H9 (cell line): Measurements from ENCODE around the gene A4GNT. TPM values are rescaled to one million over a fixed set of nuclear protein-coding genes. Genes with fewer than 3 reads are reported as not detected.
"Not testable (repeated sequence)": the region's sequence is repeated elsewhere in the genome, so short reads cannot be mapped to it uniquely, and the experiment has no call there.

Experiments
- DNase-seq: peaks from one replicate; pipeline ENCODE4 v3.0.0-alpha.2; 2017
- H2AFZ ChIP-seq: one replicate; pipeline ENCODE4 v1.6.1; 2013; ENCODE audit warnings: mild to moderate bottlenecking, low read length, control low read depth, moderate library complexity
- H2AK5ac ChIP-seq: 2 replicates; pipeline ENCODE4 v1.6.1; 2013; ENCODE audit warnings: low read length, control low read depth, mixed read lengths; ENCODE audit not compliant: insufficient read length
- H2BK120ac ChIP-seq: one replicate; pipeline ENCODE4 v1.6.1; 2013; ENCODE audit warnings: low read depth, mild to moderate bottlenecking, low read length, control low read depth, inconsistent platforms; ENCODE audit not compliant: poor library complexity, severe bottlenecking
- H2BK12ac ChIP-seq: 2 replicates; pipeline ENCODE4 v1.6.1; 2013; ENCODE audit warnings: low read length, control low read depth, mixed read lengths, low read depth; ENCODE audit not compliant: insufficient read length
- H2BK15ac ChIP-seq: 2 replicates; pipeline ENCODE4 v1.6.1; 2013; ENCODE audit warnings: low read depth, low read length, control low read depth
- H2BK20ac ChIP-seq: one replicate; pipeline ENCODE4 v1.6.1; 2013; ENCODE audit warnings: low read depth, mild to moderate bottlenecking, low read length, control low read depth, inconsistent platforms; ENCODE audit not compliant: poor library complexity, severe bottlenecking
- H2BK5ac ChIP-seq: 2 replicates; pipeline ENCODE4 v1.6.1; 2013; ENCODE audit warnings: low read length, control low read depth, mixed read lengths; ENCODE audit not compliant: insufficient read length
- H3K14ac ChIP-seq: 2 replicates; pipeline ENCODE4 v1.6.1; 2013; ENCODE audit warnings: low read length, control low read depth; ENCODE audit not compliant: insufficient read depth
- H3K18ac ChIP-seq: 2 replicates; pipeline ENCODE4 v1.6.1; 2013; ENCODE audit warnings: low read depth, mild to moderate bottlenecking, mixed read lengths, low read length, control low read depth; ENCODE audit not compliant: insufficient read length
- H3K23ac ChIP-seq: 2 replicates; pipeline ENCODE4 v1.6.1; 2013; ENCODE audit warnings: low read length, control low read depth, mixed read lengths, low read depth; ENCODE audit not compliant: insufficient read length
- H3K23me2 ChIP-seq: 2 replicates; pipeline ENCODE4 v1.6.1; 2013; ENCODE audit warnings: low read depth, mild to moderate bottlenecking, mixed read lengths, low read length, control low read depth; ENCODE audit not compliant: insufficient read length, poor library complexity, severe bottlenecking
- H3K27ac ChIP-seq: 2 replicates; pipeline ENCODE4 v1.5.1; 2013; ENCODE audit warnings: low read length, control low read depth, mixed read lengths, low read depth; ENCODE audit not compliant: insufficient read length
- H3K27me3 ChIP-seq: 2 replicates; pipeline ENCODE4 v1.6.1; 2013; ENCODE audit warnings: low read length, control low read depth, inconsistent platforms; ENCODE audit not compliant: insufficient read depth
- H3K4ac ChIP-seq: 2 replicates; pipeline ENCODE4 v1.6.1; 2013; ENCODE audit warnings: low read depth, mild to moderate bottlenecking, control low read depth, inconsistent platforms, low read length, moderate library complexity
- H3K4me1 ChIP-seq: 2 replicates; pipeline ENCODE4 v1.6.1; 2013; ENCODE audit warnings: low read length, control low read depth, inconsistent platforms; ENCODE audit not compliant: insufficient read depth
- H3K4me2 ChIP-seq: 2 replicates; pipeline ENCODE4 v1.6.1; 2013; ENCODE audit warnings: low read length, control low read depth, mixed read lengths; ENCODE audit not compliant: insufficient read length, insufficient read depth
- H3K56ac ChIP-seq: 2 replicates; pipeline ENCODE4 v1.6.1; 2013; ENCODE audit warnings: low read depth, mild to moderate bottlenecking, mixed read lengths, low read length, control low read depth; ENCODE audit not compliant: insufficient read length
- H3K79me1 ChIP-seq: 2 replicates; pipeline ENCODE4 v1.6.1; 2013; ENCODE audit warnings: low read depth, mild to moderate bottlenecking, moderate library complexity, low read length, control low read depth, inconsistent platforms; ENCODE audit not compliant: insufficient read depth, poor library complexity, severe bottlenecking
- H3K79me2 ChIP-seq: 2 replicates; pipeline ENCODE4 v1.6.1; 2013; ENCODE audit warnings: low read length, control low read depth, inconsistent platforms; ENCODE audit not compliant: insufficient read depth
- H3K9ac ChIP-seq: 2 replicates; pipeline ENCODE4 v1.6.1; 2013; ENCODE audit warnings: low read length, control low read depth, mixed read lengths; ENCODE audit not compliant: insufficient read length; ENCODE audit errors: extremely low read depth
- H3K9me3 ChIP-seq: one replicate; pipeline ENCODE4 v1.6.1; 2013; ENCODE audit warnings: low read depth, low read length, inconsistent platforms; ENCODE audit not compliant: control insufficient read depth
- H3T11ph ChIP-seq: one replicate; pipeline ENCODE4 v1.6.1; 2013; ENCODE audit warnings: mild to moderate bottlenecking, low read length, control low read depth, inconsistent platforms
- H4K20me1 ChIP-seq: one replicate; pipeline ENCODE4 v1.6.1; 2013; ENCODE audit not compliant: control insufficient read depth, insufficient read length, insufficient read depth
- H4K5ac ChIP-seq: 2 replicates; pipeline ENCODE4 v1.6.1; 2013; ENCODE audit warnings: low read depth, mild to moderate bottlenecking, mixed read lengths, low read length, control low read depth; ENCODE audit not compliant: insufficient read length
- H4K8ac ChIP-seq: replicated peaks from 2 replicates; pipeline ENCODE4 v1.6.1; 2013; ENCODE audit warnings: low read length, control low read depth, mixed read lengths, low read depth; ENCODE audit not compliant: insufficient read length
- H4K91ac ChIP-seq: 2 replicates; pipeline ENCODE4 v1.6.1; 2013; ENCODE audit warnings: low read depth, mild to moderate bottlenecking, moderate library complexity, mixed read lengths, low read length, control low read depth; ENCODE audit not compliant: insufficient read length
- H3K27ac Mint-ChIP-seq, 3 experiments: 2 replicates in 2 of 3; 3 replicates in 1 of 3; pipeline ENCODE4 v1.8.0; 2020 to 2021; ENCODE audit warnings: mixed read lengths in 3 of 3, mild to moderate bottlenecking in 1 of 3, moderate library complexity in 1 of 3
- H3K27me3 Mint-ChIP-seq: 2 replicates; pipeline ENCODE4 v1.8.0; 2021; ENCODE audit warnings: low read depth, mild to moderate bottlenecking, moderate library complexity, mixed read lengths
- H3K36me3 Mint-ChIP-seq, 3 experiments: 2 replicates in 2 of 3; 3 replicates in 1 of 3; pipeline ENCODE4 v1.8.0; 2020 to 2021; ENCODE audit warnings: low read depth in 3 of 3, mixed read lengths in 3 of 3; ENCODE audit not compliant: insufficient read depth in 1 of 3
- H3K4me1 Mint-ChIP-seq, 2 experiments: 2 replicates each; pipeline ENCODE4 v1.8.0; 2020; ENCODE audit warnings: mixed read lengths in 2 of 2
- H3K4me3 Mint-ChIP-seq, 2 experiments: 2 replicates in 1 of 2; 3 replicates in 1 of 2; pipeline ENCODE4 v1.8.0; 2020 to 2021; ENCODE audit warnings: mild to moderate bottlenecking in 2 of 2, mixed read lengths in 2 of 2, moderate library complexity in 1 of 2
- H3K9me3 Mint-ChIP-seq, 2 experiments: 2 replicates in 1 of 2; 3 replicates in 1 of 2; pipeline ENCODE4 v1.8.0; 2020; ENCODE audit warnings: mild to moderate bottlenecking in 2 of 2, mixed read lengths in 2 of 2, moderate library complexity in 1 of 2
- CTCF ChIP-seq: fragments of 200-600 bp; sonication (generic); conservative IDR thresholded peaks from 3 replicates; pipeline ENCODE4 v1.8.0; 2021; ENCODE audit warnings: antibody characterized with exemption, mild to moderate bottlenecking
- WGBS: extraction: QIAGEN DNeasy Blood & Tissue Kit; methylation state at CpG from one replicate; pipeline ENCODE4 v1.1.7; 2013; ENCODE audit warnings: missing lambda C conversion rate, low lambda C conversion rate, mixed read lengths; ENCODE audit not compliant: insufficient read length; ENCODE audit errors: extremely low coverage; 5-methylcytosine and 5-hydroxymethylcytosine counted together
- total RNA-seq: library from RNA; stranded (reverse); gene quantifications from 2 replicates; pipeline ENCODE4 v1.2.1, GENCODE V29; 2021

A4GNT gene
- total RNA-seq, 1 experiment from 2014 or later: not detected

- H3K4me1 Mint-ChIP-seq: no peaks in the 10 kb centered on the region
- H3K27ac Mint-ChIP-seq: no peak overlapping the region
- Histone ChIP-seq H3K4me1 (no peaks in the 10 kb centered on the region), H2BK5ac (no peak overlapping the region), H3K27me3 (no peaks in the 10 kb centered on the region), H4K5ac (no peak overlapping the region), H3K9ac (no peak overlapping the region), H3K14ac (no peak overlapping the region), H4K91ac (no peak overlapping the region), H4K8ac (no peak overlapping the region), H3K23me2 (no peaks in the 10 kb centered on the region), H4K20me1 (no peaks in the 10 kb centered on the region), H3K4ac (no peak overlapping the region), H2BK20ac (no peak overlapping the region), H2AK5ac (no peak overlapping the region), H3K9me3 (no peaks in the 10 kb centered on the region), H3T11ph (no peak overlapping the region), H3K23ac (no peak overlapping the region), H2BK12ac (no peak overlapping the region), H3K18ac (no peak overlapping the region), H3K4me2 (no peak overlapping the region), H2BK15ac (no peak overlapping the region), H3K79me1 (no peaks in the 10 kb centered on the region), H2BK120ac (no peak overlapping the region), H3K79me2 (no peaks in the 10 kb centered on the region), H3K56ac (no peak overlapping the region), H2AFZ (no peak overlapping the region), H3K27ac (no peak overlapping the region)
- H3K4me3 Mint-ChIP-seq: no peak overlapping the region
- peaks cover 4 to 5% of the 10 kb centered on the region in 2 experiments; a peak in 3 of 5 replicates for H3K9me3 Mint-ChIP-seq
- WGBS: no CpG with 5 or more reads among the region's 4 CpGs
- TF ChIP-seq CTCF: no peak
- peaks cover under 1% of the 10 kb centered on the region; the same call in 1 of the 2 replicates for H3K27me3 Mint-ChIP-seq
- DNase-seq: no peak
- H3K36me3 Mint-ChIP-seq: no peaks in the 10 kb centered on the region; a peak in 3 of 7 replicates
These were observed 16.3 kb upstream of the A4GNT start for GRCh38 chr3:138148503-138148902.

GRCh38 chr3:138142181-138142580, 10.0 kb upstream of the A4GNT start:
- not testable (repeated sequence) for H3K9me3 Mint-ChIP-seq, H3K23me2 ChIP-seq, H2AK5ac ChIP-seq, H3K9ac ChIP-seq, H3K27me3 ChIP-seq, H4K91ac ChIP-seq, H3K14ac ChIP-seq, H3K4me3 Mint-ChIP-seq, H3K27ac Mint-ChIP-seq, H3K36me3 Mint-ChIP-seq, H4K20me1 ChIP-seq, H3K56ac ChIP-seq, DNase-seq, H3K79me2 ChIP-seq, H3T11ph ChIP-seq, H4K5ac ChIP-seq, H3K23ac ChIP-seq, H3K27me3 Mint-ChIP-seq, H2BK20ac ChIP-seq, H3K4ac ChIP-seq, H4K8ac ChIP-seq, H2BK120ac ChIP-seq, H2BK12ac ChIP-seq, H3K18ac ChIP-seq, H2BK15ac ChIP-seq, H2BK5ac ChIP-seq, H2AFZ ChIP-seq, H3K4me1 Mint-ChIP-seq, H3K4me1 ChIP-seq, H3K27ac ChIP-seq, H3K79me1 ChIP-seq, H3K4me2 ChIP-seq, H3K9me3 ChIP-seq
- WGBS: no CpG with 5 or more reads among the region's 3 CpGs
